ENCODE results near the gene DOCK8.
"Not testable (repeated sequence)": the region's sequence is repeated elsewhere in the genome, so short reads cannot be mapped to it uniquely, and the experiment has no call there.

The DOCK8 gene

DNA sequence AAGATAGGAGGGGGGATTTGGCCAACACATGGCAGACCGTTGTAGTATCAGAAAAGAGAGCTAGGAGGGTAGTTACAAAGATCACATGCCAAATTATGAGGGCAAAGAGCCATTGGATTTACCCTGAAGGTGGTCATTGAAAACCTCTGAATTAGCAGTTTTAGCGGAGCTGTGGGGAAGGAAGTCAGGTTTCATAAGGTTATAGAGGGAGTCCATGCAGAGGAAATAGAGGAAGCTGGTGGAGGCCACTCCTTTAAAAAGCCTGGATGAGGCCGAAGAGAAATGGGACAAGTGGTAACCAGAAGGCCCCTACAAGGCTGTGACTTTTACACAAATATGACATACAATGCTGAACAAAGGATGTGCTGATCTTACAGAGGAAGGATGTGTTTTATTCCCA, 13.2 kb downstream of the DOCK8 start:
- no peak for DNase-seq

GRCh38 chr9:228929-229695, 14.4 kb downstream of the DOCK8 start:
- DNase-seq = no peak

- DNase-seq = not testable (repeated sequence)
Observed at GRCh38 chr9:231625-232024, 17.0 kb downstream of the DOCK8 start.

DNA sequence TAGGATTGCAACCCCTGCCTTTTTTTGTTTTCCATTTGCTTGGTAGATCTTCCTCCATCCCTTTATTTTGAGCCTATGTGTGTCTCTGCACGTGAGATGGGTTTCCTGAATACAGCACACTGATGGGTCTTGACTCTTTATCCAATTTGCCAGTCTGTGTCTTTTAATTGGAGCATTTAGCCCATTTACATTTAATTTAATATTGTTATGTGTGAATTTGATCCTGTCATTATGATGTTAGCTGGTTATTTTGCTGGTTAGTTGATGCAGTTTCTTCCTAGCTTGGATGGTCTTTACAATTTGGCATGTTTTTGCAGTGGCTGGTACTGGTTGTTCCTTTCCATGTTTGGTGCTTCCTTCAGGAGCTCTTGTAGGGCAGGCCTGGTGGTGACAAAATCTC, 19.0 kb downstream of the DOCK8 start:
- DNase-seq = not testable (repeated sequence)

DNA sequence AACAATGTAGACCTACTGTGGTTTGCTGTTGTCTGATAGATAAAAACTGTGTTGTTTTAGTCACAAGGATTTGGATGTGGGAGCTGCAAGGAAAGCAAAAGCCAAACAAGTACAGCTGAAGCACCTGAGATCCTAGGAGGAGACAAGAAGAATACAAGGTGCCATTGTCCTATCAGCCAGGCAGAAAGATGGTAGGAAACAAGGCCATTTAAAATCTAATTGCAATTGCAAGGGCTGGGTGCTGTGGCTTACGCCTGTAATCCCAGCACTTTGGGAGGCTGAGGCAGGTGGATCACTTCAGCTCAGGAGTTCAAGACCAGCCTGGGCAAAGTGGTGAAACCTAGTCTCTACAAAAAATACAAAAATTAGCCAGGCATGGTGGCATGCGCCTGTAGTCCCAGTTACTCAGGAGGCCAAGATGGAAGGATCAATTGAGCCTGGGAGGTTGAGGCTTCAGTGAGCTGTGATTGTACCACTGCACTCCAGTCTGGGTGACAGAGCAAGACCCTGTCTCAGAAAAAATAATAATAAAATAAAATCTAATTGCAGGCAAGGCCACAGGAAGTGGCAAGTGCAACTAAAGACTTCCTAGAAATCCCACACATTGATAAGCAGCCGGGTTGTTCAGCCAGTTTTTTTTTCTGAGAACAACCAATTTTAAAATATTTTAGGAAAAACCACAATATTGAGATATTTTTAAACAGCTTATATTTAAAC, 22.6 kb downstream of the DOCK8 start:
- DNase-seq = no peak

DNA sequence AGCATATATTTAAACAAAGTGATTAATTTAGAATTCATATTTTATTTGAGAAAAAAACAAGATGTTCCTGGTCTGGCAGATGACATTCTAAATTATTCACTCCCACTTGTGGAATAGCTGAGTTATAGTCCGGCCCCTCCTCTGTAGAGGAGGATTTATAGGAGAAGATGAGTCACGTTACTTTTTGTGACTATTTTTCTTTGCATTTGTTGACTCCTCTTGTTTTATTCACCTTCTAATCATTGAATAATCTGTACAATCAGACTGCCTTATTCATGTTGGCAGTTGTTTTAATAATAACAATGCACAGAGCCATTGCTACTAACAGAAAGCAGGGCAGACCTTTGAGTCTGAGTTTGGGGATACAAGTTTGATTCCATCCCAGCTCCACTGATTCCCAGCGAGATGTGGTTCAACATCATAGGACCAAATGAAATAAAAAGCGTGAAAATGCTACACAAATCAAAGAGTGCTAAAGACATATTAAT, 23.2 kb downstream of the DOCK8 start:
- no peak for DNase-seq

GRCh38 chr9:242461-243080, 27.9 kb downstream of the DOCK8 start:
- no peak for DNase-seq

DNA sequence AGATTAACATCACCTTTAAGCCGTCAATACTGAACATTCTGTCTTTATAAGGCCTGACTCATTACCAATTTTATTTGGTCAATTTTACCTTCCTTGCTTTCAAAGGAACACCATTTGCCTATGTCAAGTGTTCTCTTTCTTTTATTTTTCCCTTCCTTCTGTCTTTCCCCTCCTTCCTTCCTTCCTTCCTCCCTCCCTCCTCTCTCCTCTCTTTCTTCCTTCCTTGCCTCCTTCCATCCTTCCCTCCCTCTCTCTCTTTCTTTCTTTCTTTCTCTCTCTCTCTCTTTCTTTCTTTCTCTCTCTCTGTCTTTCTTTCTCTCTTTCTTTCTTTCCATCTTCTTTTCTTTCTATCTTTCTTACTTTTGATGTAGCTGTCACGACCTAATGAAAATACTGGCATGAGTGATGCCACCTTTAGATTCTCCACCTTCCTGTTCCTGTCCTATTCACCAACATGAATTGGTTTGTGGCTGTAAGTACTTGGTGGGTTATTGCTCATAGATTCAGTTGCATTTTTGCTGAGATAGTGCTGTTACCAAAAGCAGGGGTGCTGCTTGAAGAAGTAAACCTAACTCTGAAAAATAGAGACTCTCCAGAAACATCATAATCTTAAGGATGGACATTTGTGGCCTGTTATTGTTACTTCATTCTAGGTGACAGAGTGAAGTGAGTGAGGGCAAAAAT, 33.8 kb downstream of the DOCK8 start:
- no peak for DNase-seq

- no peak for DNase-seq
Observed at GRCh38 chr9:249025-249424, 34.4 kb downstream of the DOCK8 start.

DNA sequence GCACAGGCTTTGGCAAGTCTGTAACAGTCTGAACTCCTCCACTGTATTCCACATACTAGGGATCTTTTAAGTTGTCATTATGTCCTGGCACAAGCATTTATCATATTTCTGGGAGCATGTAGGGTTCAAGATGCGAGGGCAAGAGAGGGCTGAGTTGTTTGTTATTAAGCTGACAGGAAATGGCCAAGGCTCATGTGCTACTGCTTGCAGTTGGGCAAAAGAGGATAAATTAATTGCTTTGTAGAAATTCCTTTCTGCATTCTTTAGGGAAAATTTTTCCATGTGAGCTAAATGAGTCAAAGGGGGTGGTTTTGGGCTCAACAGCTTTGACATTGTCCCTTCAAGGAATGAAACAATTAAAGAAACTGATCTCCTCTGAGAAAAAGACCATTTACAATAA, 35.4 kb downstream of the DOCK8 start:
- no peak for DNase-seq

DNA sequence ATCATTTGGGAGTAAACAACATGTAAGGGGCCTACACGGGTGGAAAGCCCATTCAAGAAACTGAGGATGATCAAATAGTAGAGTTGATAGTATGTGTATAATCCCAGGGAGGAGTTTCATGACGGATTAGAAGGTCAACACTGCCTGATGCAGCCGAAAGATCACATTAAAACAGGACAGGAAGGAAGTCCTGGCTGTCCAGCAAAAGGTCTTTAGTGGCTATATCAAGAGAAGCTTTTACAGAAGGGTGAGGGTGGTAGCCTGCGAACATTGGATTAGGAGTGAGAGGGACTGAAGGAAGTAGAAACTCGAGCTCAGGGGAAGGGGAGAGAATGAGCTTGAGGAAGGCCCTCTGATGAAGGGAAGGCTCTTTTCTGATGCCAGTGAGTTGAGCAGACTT, 36.0 kb downstream of the DOCK8 start:
- DNase-seq = no peak

DNA sequence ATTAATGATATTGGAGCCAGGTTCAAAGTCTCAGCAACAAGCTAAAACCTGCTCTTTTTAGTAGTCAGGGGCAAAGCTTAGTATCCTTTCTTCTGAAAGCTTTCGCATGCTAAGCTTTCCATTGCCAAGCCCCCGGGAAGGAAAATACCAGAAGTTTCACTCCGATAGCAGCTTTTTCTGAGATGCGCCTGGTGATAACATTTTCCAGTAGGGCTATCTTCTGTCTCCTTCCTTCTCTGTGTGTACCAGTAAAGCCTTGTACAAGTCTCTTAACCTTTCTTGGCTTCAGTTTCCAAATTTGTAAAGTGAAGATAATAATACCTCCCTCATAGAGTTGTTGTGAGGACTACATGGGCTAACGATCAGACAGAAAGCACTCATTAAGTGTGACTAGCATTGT, 36.7 kb downstream of the DOCK8 start:
- no peak for DNase-seq

- DNase-seq = no peak
Observed at GRCh38 chr9:253539-253938, 38.9 kb downstream of the DOCK8 start.

- no peak for DNase-seq
Observed at GRCh38 chr9:254516-254915, 39.9 kb downstream of the DOCK8 start.

DNA sequence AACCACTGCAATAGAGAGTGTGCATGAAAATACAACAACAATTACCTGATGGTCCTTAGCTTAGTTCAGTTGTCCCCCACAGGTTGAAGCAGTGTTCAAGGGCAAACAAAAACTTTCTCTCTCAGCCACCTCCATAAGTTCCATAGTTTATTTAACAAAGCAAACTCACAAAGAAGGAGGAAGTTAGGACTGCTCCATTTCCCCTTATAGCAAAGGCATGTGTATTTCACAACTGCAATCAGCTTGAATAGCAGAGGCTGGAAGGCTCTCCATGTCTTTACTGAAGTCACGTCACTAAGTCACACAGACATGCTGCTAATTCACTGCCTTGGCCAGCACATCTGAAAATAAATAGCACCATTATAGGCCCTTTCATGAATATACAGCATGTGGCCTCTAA, 43.3 kb downstream of the DOCK8 start:
- DNase-seq = no peak

DNA sequence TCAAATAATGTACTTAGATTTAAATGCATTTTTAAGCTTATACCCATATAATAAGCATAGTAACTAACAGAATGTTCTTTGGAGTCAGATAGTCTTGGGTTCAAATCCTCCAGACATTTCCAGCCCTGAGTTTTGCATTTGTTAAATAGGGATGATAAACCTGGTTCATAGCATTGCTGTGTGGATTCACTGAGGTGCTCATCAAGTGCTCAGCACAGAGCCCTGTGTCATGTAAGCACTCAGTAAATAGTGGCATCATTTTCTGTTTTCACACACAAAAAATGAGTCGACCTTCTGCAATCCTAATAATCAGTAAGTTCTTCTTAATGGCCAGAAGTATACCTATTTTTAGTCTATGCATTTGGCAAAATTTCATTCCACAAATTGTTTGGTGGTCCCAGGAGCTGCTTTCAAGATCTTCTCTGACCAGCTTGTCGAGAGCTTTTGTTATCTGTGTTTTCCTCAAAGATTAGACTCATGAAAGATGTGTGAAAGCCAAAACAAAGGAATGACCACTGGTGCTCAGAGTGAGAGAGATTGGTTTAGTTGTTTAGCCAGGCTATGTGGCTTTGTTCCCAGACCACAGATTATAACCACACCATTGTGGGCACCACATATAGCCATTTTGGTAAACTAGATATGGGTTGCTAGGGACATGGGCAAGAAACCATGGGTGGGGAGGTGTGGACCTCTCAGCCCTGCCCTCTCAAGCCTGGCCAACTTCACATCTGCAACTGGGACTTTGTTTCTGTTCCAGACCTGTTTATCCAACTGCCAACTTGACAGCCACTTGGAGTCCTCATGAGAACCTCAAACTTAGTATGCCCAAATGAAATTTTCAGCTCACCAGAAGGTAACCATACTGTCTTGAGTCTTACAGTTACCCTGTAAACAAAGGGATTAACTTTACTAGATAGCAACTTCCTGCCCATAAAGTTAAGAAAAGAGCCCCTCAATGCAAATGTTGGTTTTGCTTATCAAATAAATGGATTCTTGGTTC, 45.0 kb downstream of the DOCK8 start:
- no peak for DNase-seq

DNA sequence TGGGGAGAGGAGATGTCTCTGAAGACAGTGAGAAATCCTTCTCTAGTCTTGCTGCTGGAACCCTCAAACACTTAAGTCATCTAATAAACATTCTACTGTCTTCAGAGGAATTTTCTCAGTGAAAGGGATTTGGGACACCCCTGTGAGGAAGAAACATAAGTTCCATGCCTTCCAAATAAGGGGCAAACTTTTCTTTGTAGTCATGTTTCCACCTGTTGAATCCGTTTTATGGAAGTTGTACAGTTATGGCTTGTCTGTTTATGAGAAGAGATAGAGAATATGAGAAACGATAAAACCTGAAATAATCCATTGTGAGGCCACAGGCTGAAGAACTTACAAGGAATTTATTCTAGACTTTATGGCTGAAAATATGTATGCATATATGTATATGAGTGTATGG, 49.6 kb downstream of the DOCK8 start:
- no peak for DNase-seq

DNA sequence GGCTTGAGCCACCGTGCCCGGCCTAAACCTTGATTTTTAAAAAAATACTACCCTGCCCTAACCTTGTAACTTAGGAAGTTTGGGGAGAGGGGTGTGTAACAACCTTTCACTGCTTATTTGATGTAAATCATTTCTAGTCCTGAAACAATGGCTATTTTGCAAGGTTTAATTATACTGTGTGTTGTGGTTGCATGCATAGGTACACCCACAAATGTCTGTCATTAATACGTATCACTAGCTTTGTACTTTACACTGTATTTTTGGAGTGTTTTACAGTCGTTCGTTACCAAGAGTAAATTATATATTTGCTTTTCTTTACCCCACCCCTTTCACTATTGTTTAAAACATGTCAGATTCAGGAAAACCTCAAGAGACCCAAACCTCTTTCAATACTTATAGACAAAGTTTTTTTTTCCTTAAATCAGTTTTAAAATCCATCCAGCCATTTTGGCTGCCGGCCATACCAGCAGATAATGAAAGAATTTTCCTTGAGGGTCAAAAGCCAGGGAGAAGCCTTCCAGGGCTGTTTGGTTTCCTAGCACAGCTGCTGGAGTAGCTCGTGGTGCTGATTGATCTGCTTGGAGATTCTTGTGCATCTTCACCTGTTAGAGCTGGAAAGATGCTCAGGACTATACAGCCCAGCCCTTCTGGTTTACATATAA, 50.7 kb downstream of the DOCK8 start:
- no peak for DNase-seq

DNA sequence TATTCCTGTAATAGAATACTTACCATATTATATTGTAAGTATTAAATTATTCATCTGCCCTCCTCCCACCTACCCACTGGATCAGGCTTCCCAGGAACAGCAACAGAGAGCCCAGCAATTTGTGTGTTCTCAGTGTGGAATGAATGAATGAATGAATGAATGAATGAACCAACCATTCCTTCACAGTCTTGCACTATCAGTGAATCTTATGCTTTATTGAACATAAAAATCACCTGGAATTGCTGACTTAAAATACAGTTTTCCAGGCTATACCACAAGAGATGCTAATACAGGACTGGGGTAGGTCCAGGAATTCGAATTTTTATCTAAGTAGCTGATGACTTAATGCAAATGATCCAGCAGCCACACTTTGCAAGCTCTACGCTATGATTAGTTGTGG, 51.6 kb downstream of the DOCK8 start:
- DNase-seq = no peak

DNA sequence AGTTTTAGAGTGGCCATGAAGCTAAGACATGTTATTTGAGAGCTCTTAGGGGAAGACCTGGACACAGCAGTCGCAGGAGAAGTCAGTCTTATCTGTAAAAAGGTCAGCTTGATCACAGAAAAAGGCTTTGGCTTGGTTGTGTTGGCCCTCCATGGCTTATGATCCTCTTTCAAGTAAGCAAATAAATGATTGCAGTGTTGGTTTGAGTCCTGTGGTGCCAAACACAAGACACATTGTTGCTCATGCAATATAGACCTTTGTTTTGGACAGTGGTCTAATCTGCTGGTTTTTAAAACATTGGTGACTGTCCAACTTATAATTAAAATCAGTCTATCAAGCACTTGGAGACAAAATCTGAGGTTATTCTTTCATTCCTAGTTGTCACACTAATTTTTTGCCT, 54.0 kb downstream of the DOCK8 start:
- DNase-seq = no peak

- no peak for DNase-seq
Observed at GRCh38 chr9:269081-269711, 54.5 kb downstream of the DOCK8 start.

Measured in NCI-H2029 treated with DMSO at 0.1 percent for 48 hours (cell line).